ENCODE data around the gene CES4A. TPM values are rescaled to one million over a fixed set of nuclear protein-coding genes. Genes with fewer than 3 reads are reported as not detected.

The CES4A gene
- total and polyA plus RNA-seq, 9 of the 15 experiments (the other 6 are each of a cell fraction or from before 2014, with no cell fraction given): 0.09 to 0.13 (median 0.11) TPM; not detected in 6

DNA sequence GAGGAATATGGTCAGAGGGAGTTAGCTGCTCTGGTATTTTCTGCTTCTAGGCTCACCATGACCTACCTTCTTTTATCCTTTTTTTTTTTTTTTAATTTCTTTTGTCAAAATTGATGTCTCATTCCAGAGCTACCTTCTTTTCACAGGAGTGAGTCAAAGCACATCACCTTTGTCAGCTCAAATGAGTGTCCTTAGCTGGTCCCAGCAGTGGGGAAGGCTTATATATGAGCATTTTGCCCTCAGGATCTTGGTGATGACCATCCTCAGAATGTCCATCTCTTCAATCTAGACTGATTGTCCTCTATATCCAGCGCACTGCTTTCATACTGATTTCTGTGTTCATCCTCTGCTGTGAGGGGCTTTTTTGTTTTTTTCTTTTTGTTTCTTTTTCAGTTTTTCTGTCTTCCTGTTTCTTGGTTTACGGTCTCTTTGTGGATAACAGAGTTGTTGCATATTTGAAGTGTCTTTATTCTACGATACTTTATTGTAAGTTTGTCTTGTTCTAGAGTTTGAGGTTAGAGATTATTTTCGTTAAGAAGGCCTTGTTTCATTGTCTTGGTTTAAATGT, 65.5 kb downstream of the CES4A start:
- Histone ChIP-seq H3K4me1 (replicated peaks in 1 of 2; ENCODE audit: control insufficient read depth in 2 of 2, insufficient read depth in 2 of 2, low read length in 2 of 2) (peaks cover 13% of the 10 kb centered on the region in 2 experiments), H3K36me3 (ENCODE audit: control insufficient read depth, insufficient read depth, low read length) (peaks cover 24% of the 10 kb centered on the region), H3K9me1 (ENCODE audit: control insufficient read depth, insufficient read depth, low read length) (no peaks in the 10 kb centered on the region), H3K9ac (ENCODE audit: insufficient read depth in 1 of 2, low read depth in 2 of 2, low read length in 2 of 2) (peak overlapping the region in 1 of 2 experiments; percentile 13; a peak in 1 of 4 replicates), H2AFZ (ENCODE audit: low read depth, low read length) (no peak overlapping the region), H3K27me3 (ENCODE audit: control insufficient read depth in 2 of 2, insufficient read depth in 2 of 2, low read length in 2 of 2) (no peaks in the 10 kb centered on the region), H4K20me1 (replicated peaks; ENCODE audit: control insufficient read depth, insufficient read depth, low read length) (peaks cover 4% of the 10 kb centered on the region), H3K4me3 (no peak overlapping the region), H3K27ac (ENCODE audit: extremely low read depth, low read depth, low read length) (no peak overlapping the region), H3K79me2 (ENCODE audit: control insufficient read depth, insufficient read depth, low read length) (peaks cover 42% of the 10 kb centered on the region), H3K4me2 (ENCODE audit: insufficient read depth, low read length) (no peak overlapping the region), H3K9me3 (replicated peaks; ENCODE audit: control insufficient read depth, insufficient read depth, low read depth, low read length) (no peaks in the 10 kb centered on the region)
- FAIRE-seq (no peak), ATAC-seq (no peak), DNase-seq (ENCODE audit: extremely low read depth in 1 of 4, low spot score in 3 of 4) (no peak)
- POLR2A ChIA-PET: interaction anchor here (0.6 to 5.0 kb wide), 5 partner anchors 11 to 19 kb away, joined by 3 to 28 read pairs (median 3); no protein-coding TSS in a partner anchor
- CTCF ChIA-PET (ENCODE audit: low intra/inter-chr PET ratio): no interaction called here
- WGBS (ENCODE audit: insufficient coverage, low coverage, missing lambda C conversion rate): 88% methylated on average over 4 of the region's 4 CpGs
- BruUV-seq (replicated peaks): no TSS peak
- intact Hi-C loops (cut with micrococcal nuclease): no loop called here
- in situ Hi-C loops (cut with MboI): no loop called here
- TF ChIP-seq PHF20 (IDR thresholded peaks at IDR 0.05; ENCODE audit: partially characterized antibody) (no peak), ZNF780A (CRISPR knock-in tag; IDR thresholded peaks at IDR 0.05) (no peak), SUPT5H (IDR thresholded peaks at IDR 0.05) (no peak), FOXK1 (CRISPR knock-in tag; IDR thresholded peaks at IDR 0.05; ENCODE audit: borderline replicate concordance) (no peak), NEUROD1 (IDR thresholded peaks at IDR 0.05; ENCODE audit: borderline replicate concordance, low read depth, low read length, partially characterized antibody) (no peak), ZNF830 (CRISPR knock-in tag; IDR thresholded peaks at IDR 0.05) (no peak), RFX1 (IDR thresholded peaks at IDR 0.05) (no peak), CHD4 (IDR thresholded peaks at IDR 0.05; ENCODE audit: insufficient read depth, insufficient replicate concordance, low read depth, low read length, poor library complexity, severe bottlenecking) (no peak), ADNP (tag; IDR thresholded peaks at IDR 0.05) (no peak), SNRNP70 (optimal IDR thresholded peaks at IDR 0.05; ENCODE audit: low read depth, low read length) (no peak), ZNF253 (CRISPR knock-in tag; conservative IDR thresholded peaks at IDR 0.05) (no peak)
- TF ChIP-seq, protein P1, sequence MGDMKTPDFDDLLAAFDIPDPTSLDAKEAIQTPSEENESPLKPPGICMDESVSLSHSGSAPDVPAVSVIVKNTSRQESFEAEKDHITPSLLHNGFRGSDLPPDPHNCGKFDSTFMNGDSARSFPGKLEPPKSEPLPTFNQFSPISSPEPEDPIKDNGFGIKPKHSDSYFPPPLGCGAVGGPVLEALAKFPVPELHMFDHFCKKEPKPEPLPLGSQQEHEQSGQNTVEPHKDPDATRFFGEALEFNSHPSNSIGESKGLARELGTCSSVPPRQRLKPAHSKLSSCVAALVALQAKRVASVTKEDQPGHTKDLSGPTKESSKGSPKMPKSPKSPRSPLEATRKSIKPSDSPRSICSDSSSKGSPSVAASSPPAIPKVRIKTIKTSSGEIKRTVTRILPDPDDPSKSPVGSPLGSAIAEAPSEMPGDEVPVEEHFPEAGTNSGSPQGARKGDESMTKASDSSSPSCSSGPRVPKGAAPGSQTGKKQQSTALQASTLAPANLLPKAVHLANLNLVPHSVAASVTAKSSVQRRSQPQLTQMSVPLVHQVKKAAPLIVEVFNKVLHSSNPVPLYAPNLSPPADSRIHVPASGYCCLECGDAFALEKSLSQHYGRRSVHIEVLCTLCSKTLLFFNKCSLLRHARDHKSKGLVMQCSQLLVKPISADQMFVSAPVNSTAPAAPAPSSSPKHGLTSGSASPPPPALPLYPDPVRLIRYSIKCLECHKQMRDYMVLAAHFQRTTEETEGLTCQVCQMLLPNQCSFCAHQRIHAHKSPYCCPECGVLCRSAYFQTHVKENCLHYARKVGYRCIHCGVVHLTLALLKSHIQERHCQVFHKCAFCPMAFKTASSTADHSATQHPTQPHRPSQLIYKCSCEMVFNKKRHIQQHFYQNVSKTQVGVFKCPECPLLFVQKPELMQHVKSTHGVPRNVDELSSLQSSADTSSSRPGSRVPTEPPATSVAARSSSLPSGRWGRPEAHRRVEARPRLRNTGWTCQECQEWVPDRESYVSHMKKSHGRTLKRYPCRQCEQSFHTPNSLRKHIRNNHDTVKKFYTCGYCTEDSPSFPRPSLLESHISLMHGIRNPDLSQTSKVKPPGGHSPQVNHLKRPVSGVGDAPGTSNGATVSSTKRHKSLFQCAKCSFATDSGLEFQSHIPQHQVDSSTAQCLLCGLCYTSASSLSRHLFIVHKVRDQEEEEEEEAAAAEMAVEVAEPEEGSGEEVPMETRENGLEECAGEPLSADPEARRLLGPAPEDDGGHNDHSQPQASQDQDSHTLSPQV (IDR thresholded peaks at IDR 0.05): no peak

Measured in K562 (cell line).